ENCODE results near the gene EDAR.

Gene EDAR

DNA sequence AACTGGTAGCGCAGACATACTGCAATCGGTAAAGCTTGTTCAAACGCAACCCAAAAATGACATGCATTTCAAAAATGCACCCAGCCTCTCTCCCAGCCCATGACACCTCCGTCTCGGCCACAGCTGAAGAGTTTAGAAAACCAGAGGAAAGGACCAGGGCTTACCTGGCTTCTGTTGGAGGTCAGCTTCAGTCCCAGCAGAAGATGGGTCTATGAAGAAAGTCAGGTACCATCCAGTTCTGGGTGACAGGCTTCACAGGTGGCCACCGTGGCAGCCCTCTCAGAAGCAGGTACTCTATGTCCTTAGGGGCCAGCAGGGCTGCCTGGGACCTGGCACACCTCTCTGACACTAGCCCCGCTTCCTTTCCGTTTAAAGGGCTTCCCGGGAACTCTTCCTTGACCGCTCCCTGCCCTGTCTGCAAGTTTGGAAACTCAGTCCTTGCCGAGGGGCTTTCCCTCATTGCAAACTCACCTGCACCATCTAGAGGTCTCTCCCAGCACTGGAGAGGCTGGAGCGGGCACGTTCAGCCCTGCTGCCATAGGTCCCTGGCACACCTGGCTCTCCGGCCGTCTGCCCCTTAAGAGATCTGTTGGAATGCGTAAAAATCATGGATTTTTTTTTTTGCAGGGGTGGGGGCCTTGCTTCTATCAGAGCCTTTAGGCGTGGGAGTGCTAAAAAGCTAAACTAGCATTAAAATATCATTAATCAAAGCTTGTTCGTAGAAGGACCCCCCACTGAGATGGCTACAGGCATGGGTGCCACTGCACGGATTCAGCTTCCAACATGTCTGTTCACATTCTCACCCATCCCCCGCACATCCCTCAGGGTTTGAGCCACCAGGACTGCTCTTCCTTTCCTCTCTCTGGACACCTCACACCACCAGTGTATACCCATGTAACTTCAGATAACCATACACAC lies at the start of gene EDAR:
Gene EDAR (minus strand): TSS at position 425 of the 918 bp plus-strand sequence. CDS start 58,206 bp downstream, outside the sequence.
- Histone ChIP-seq H3K36me3 (ENCODE audit: insufficient read depth, low read depth, low read length) (no peaks in the 10 kb centered on the region), H3K4me3 (ENCODE audit: low read length) (no peak within 1 kb of the TSS), H3K27me3 (ENCODE audit: insufficient read depth, low read length) (peaks cover 4% of the 10 kb centered on the region; the same call in 1 of the 2 replicates), H3K27ac (ENCODE audit: low read length) (no peak within 1 kb of the TSS), H3K4me1 (ENCODE audit: insufficient read depth, low read length) (no peaks in the 10 kb centered on the region), H3K9ac (ENCODE audit: low read depth, low read length) (no peak within 1 kb of the TSS), H3K9me3 (ENCODE audit: insufficient read depth, low read depth, low read length) (no peaks in the 10 kb centered on the region)

DNA sequence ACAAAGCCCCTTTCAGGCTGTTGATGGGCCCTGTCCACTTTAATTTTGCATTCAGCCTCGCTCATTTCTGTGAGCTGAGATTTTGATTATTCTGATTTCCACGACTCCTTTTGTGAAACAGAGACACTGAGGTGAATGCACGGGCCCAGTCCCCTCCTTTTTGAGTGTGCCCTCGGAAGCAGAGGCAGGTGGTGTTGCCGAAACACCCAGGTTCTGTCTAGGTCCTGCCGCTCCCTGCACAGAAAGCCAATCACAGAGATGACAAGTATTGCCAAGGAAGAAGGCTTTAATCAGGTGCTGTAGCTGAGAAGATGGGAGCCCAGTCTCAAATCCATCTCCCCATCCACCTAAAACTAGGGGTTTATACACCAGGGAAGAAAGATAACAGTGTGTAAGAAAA lies 44.2 kb upstream of the EDAR start:
- H3K27me3 ChIP-seq (ENCODE audit: insufficient read depth, low read length) = peaks cover 54% of the 10 kb centered on the region
- H3K36me3 ChIP-seq (ENCODE audit: insufficient read depth, low read depth, low read length) = no peaks in the 10 kb centered on the region
- H3K4me1 ChIP-seq (ENCODE audit: insufficient read depth, low read length) = peaks cover 6% of the 10 kb centered on the region; the same call in 1 of the 2 replicates
- H3K27ac ChIP-seq (ENCODE audit: low read length) = no peak overlapping the region
- no peaks in the 10 kb centered on the region for H3K9me3 ChIP-seq (ENCODE audit: insufficient read depth, low read depth, low read length)
- no peak overlapping the region for H3K4me3 ChIP-seq (ENCODE audit: low read length)
- H3K9ac ChIP-seq (ENCODE audit: low read depth, low read length) = no peak overlapping the region

GRCh38 chr2:109032229-109032820 lies 43.3 kb upstream of the EDAR start:
- peaks cover 6% of the 10 kb centered on the region; the same call in 1 of the 2 replicates for H3K4me1 ChIP-seq (ENCODE audit: insufficient read depth, low read length)
- H3K4me3 ChIP-seq (ENCODE audit: low read length) = peak overlapping the region; percentile 79
- H3K9me3 ChIP-seq (ENCODE audit: insufficient read depth, low read depth, low read length) = no peaks in the 10 kb centered on the region
- H3K27me3 ChIP-seq (ENCODE audit: insufficient read depth, low read length) = peaks cover 54% of the 10 kb centered on the region
- peak overlapping the region; percentile 63; the same call in 1 of the 2 replicates for H3K9ac ChIP-seq (ENCODE audit: low read depth, low read length)
- H3K36me3 ChIP-seq (ENCODE audit: insufficient read depth, low read depth, low read length) = no peaks in the 10 kb centered on the region
- no peak overlapping the region for H3K27ac ChIP-seq (ENCODE audit: low read length)

GRCh38 chr2:109031476-109032228 lies 42.6 kb upstream of the EDAR start:
- H3K9ac ChIP-seq (ENCODE audit: low read depth, low read length) = peak overlapping the region; percentile 63; the same call in 1 of the 2 replicates
- peaks cover 6% of the 10 kb centered on the region; the same call in 1 of the 2 replicates for H3K4me1 ChIP-seq (ENCODE audit: insufficient read depth, low read length)
- no peak overlapping the region for H3K27ac ChIP-seq (ENCODE audit: low read length)
- H3K9me3 ChIP-seq (ENCODE audit: insufficient read depth, low read depth, low read length) = no peaks in the 10 kb centered on the region
- peaks cover 54% of the 10 kb centered on the region for H3K27me3 ChIP-seq (ENCODE audit: insufficient read depth, low read length)
- H3K4me3 ChIP-seq (ENCODE audit: low read length) = peak overlapping the region; percentile 79
- no peaks in the 10 kb centered on the region for H3K36me3 ChIP-seq (ENCODE audit: insufficient read depth, low read depth, low read length)

- Histone ChIP-seq H3K27ac (ENCODE audit: low read length) (no peak overlapping the region), H3K9ac (ENCODE audit: low read depth, low read length) (peak overlapping the region; percentile 63; the same call in 1 of the 2 replicates), H3K4me1 (ENCODE audit: insufficient read depth, low read length) (peaks cover 6% of the 10 kb centered on the region; the same call in 1 of the 2 replicates), H3K4me3 (ENCODE audit: low read length) (peak overlapping the region; percentile 79; the same call in 1 of the 2 replicates), H3K9me3 (ENCODE audit: insufficient read depth, low read depth, low read length) (no peaks in the 10 kb centered on the region), H3K36me3 (ENCODE audit: insufficient read depth, low read depth, low read length) (no peaks in the 10 kb centered on the region), H3K27me3 (ENCODE audit: insufficient read depth, low read length) (peaks cover 54% of the 10 kb centered on the region)
Measured at GRCh38 chr2:109030870-109031475, 42.0 kb upstream of the EDAR start.

DNA sequence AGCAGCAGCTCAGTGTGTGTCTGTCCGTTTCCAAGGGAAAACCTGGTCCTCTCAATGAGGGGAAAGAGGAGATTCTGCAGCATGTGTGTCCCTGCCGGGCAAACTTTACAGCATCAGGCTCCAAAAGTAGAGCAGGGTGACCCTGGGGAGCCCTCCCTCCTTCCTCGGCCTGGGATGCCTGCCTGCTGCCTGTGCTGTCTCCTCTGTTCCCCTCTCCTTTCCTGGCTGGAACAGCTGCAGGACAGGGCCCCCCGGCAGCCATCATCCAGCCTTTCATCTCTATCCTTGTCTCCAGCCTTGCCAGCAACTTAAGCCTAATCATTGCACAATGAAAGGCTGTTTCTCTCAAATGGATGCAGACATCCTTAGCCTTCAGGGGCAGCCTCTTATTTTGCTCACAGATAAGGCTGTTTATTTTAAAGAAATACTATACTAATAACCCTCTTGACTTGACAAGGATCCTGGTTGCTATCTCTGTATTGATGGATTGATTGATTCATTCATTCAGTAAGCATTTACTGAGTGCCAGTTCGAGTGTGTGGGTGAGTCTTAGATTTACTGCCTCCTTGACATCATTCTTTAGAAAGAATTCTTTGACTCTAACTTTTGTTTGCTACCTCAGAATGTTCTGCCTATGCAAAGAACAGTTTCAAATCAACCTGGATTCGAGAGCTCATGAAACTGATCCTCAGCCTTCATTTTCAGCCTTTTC lies 40.6 kb upstream of the EDAR start:
- Histone ChIP-seq H3K4me1 (ENCODE audit: insufficient read depth, low read length) (peaks cover 6% of the 10 kb centered on the region; the same call in 1 of the 2 replicates), H3K36me3 (ENCODE audit: insufficient read depth, low read depth, low read length) (no peaks in the 10 kb centered on the region), H3K4me3 (ENCODE audit: low read length) (no peak overlapping the region), H3K27me3 (ENCODE audit: insufficient read depth, low read length) (peaks cover 52% of the 10 kb centered on the region), H3K9me3 (ENCODE audit: insufficient read depth, low read depth, low read length) (no peaks in the 10 kb centered on the region), H3K27ac (ENCODE audit: low read length) (no peak overlapping the region), H3K9ac (ENCODE audit: low read depth, low read length) (no peak overlapping the region)

DNA sequence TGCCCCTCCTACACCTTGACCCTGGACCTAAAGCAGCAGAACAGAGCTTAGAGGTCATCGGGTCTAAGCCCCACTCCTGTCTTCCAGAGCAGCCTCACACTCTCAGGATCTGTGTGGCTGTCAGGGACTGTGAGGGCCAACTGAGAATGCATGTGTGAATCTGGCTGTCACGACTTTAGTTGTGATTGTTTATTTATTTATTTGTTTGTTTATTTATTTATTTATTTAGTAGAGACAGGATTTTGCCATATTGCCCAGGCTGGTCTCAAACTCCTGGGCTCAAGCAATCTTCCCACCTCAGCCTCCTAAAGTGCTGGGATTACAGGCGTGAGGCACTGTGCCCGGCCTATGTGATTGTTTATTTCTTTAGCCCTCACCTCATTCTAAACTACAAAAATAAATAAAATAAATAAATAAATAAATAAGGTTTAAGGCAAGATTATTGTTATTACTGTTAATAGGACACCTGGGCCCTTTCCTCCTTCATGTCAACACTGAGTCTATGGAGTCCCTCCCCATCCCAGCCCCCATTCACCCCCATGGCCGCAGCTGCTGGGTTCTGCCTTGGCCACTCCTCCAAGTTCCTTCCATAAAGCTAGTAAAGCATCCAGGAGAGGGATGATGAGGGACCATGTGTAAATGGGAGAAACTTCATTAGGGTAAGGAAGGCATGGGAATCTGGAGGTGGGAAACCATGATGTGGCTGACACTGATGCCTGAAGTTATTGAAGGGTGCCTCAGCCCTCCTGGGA lies 39.9 kb upstream of the EDAR start:
- no peaks in the 10 kb centered on the region for H3K9me3 ChIP-seq (ENCODE audit: insufficient read depth, low read depth, low read length)
- H3K4me3 ChIP-seq (ENCODE audit: low read length) = no peak overlapping the region
- no peaks in the 10 kb centered on the region for H3K36me3 ChIP-seq (ENCODE audit: insufficient read depth, low read depth, low read length)
- H3K9ac ChIP-seq (ENCODE audit: low read depth, low read length) = no peak overlapping the region
- peaks cover 6% of the 10 kb centered on the region; the same call in 1 of the 2 replicates for H3K4me1 ChIP-seq (ENCODE audit: insufficient read depth, low read length)
- no peak overlapping the region for H3K27ac ChIP-seq (ENCODE audit: low read length)
- peaks cover 46% of the 10 kb centered on the region for H3K27me3 ChIP-seq (ENCODE audit: insufficient read depth, low read length)

- Histone ChIP-seq H3K27ac (ENCODE audit: low read length) (no peak overlapping the region), H3K36me3 (ENCODE audit: insufficient read depth, low read depth, low read length) (no peaks in the 10 kb centered on the region)
Measured at GRCh38 chr2:109028277-109028676, 39.3 kb upstream of the EDAR start.

GRCh38 chr2:109027702-109028101 lies 38.7 kb upstream of the EDAR start:
- no peaks in the 10 kb centered on the region for H3K9me3 ChIP-seq (ENCODE audit: insufficient read depth, low read depth, low read length)
- H3K4me1 ChIP-seq (ENCODE audit: insufficient read depth, low read length) = peaks cover 6% of the 10 kb centered on the region; the same call in 1 of the 2 replicates
- peaks cover 36% of the 10 kb centered on the region for H3K27me3 ChIP-seq (ENCODE audit: insufficient read depth, low read length)
- no peaks in the 10 kb centered on the region for H3K36me3 ChIP-seq (ENCODE audit: insufficient read depth, low read depth, low read length)
- H3K4me3 ChIP-seq (ENCODE audit: low read length) = no peak overlapping the region
- H3K9ac ChIP-seq (ENCODE audit: low read depth, low read length) = no peak overlapping the region
- H3K27ac ChIP-seq (ENCODE audit: low read length) = no peak overlapping the region

More at GRCh38 chr2:109028277-109028676, 39.3 kb upstream of the EDAR start:
- no peak overlapping the region for H3K4me3 ChIP-seq (ENCODE audit: low read length)
- H3K9me3 ChIP-seq (ENCODE audit: insufficient read depth, low read depth, low read length) = no peaks in the 10 kb centered on the region
- peaks cover 42% of the 10 kb centered on the region for H3K27me3 ChIP-seq (ENCODE audit: insufficient read depth, low read length)
- H3K4me1 ChIP-seq (ENCODE audit: insufficient read depth, low read length) = peaks cover 6% of the 10 kb centered on the region; the same call in 1 of the 2 replicates
- H3K9ac ChIP-seq (ENCODE audit: low read depth, low read length) = no peak overlapping the region

DNA sequence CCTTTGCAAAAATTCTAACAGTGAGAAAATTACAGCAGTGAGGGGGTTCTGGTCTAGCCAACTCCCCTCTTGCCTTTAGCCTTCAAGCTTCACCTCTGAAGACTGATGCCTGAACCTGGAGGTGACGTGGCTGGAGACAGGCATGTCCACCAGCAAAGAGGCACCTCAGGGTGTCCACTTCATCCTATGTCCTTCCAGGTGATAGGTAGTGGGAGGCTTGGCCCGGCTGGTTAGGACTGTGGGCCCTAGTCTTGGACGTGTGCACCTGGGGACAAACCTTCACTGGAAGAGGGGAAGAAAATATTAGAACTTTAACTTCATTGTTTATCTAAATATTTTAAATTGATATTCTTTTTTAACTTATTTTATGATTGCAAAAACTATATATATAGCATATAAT lies 35.5 kb upstream of the EDAR start:
- Histone ChIP-seq H3K4me3 (ENCODE audit: low read length) (no peak overlapping the region), H3K9ac (ENCODE audit: low read depth, low read length) (no peak overlapping the region), H3K27me3 (ENCODE audit: insufficient read depth, low read length) (peaks cover 10% of the 10 kb centered on the region; the same call in 1 of the 2 replicates)

More for the DNA sequence above, 35.5 kb upstream of the EDAR start:
- no peaks in the 10 kb centered on the region for H3K36me3 ChIP-seq (ENCODE audit: insufficient read depth, low read depth, low read length)
- H3K27ac ChIP-seq (ENCODE audit: low read length) = no peak overlapping the region
- H3K9me3 ChIP-seq (ENCODE audit: insufficient read depth, low read depth, low read length) = no peaks in the 10 kb centered on the region
- H3K4me1 ChIP-seq (ENCODE audit: insufficient read depth, low read length) = peaks cover 12% of the 10 kb centered on the region; the same call in 1 of the 2 replicates
